Stimulated activated CD8-positive, alpha-beta memory T cell treated with anti-CD3 and anti-CD28 coated beads, Interleukin-15, amount 100 ng/mL, for 1 hour (primary cell): ENCODE results near the gene SLC4A4.

Experiments
- DNase-seq: peaks from one replicate; pipeline ENCODE4 v3.0.0-alpha.2; 2020; ENCODE audit warnings: low read depth

SLC4A4 gene

DNA sequence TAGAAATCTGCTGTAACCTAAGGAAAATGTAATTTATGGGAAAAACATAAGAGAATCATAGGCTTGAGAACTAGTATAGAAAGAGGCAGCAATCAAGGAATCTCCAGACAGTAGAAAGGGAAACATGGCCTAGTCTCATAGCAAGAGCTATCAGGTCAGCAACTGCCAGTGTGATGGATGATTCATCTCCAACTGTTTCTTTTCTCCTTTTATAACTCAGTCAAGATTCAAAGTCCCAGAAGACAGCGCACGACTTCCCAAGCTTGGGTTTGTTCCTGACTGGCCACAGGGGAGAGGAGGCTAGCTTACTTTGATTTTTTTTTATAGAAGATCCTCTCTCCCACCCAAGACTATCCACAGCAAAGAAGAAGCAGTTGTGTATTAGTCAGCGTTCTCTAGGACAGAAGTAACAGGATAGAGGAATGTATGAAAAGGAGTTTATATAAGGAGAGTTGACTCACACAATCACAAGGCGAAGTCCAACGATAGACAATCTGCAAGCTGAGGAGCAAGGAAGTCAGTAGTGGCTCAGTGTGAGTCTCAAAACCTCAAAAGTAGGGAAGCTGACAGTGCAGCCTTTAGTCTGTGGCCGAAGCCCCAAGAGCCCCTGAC, 263.6 kb downstream of the SLC4A4 start:
- DNase-seq = no peak

- no peak for DNase-seq
These were observed 266.0 kb downstream of the SLC4A4 start for GRCh38 chr4:71604785-71605184.

DNA sequence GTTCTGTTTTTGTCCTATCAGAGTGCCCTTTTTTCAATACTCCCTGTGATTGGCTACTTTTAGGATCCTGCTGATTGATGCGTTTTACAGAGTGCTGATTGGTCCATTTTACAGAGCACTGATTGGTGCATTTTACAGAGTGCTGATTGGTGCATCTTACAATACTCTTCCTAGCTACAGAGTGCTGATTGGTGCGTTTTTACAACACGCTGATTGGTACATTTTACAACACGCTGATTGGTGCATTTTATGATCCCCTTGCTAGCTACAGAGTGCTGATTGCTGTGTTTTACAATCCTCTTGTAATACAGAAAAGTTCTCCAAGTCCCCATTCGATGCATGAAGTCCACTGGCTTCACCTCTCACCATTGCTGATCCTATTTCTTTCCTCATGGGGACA, 268.3 kb downstream of the SLC4A4 start:
- no peak for DNase-seq

GRCh38 chr4:71607780-71608677, 269.2 kb downstream of the SLC4A4 start:
- DNase-seq = no peak

- no peak for DNase-seq
These were observed 269.9 kb downstream of the SLC4A4 start for GRCh38 chr4:71608678-71609071.

- DNase-seq = no peak
These were observed 270.3 kb downstream of the SLC4A4 start for GRCh38 chr4:71609167-71609566.

DNA sequence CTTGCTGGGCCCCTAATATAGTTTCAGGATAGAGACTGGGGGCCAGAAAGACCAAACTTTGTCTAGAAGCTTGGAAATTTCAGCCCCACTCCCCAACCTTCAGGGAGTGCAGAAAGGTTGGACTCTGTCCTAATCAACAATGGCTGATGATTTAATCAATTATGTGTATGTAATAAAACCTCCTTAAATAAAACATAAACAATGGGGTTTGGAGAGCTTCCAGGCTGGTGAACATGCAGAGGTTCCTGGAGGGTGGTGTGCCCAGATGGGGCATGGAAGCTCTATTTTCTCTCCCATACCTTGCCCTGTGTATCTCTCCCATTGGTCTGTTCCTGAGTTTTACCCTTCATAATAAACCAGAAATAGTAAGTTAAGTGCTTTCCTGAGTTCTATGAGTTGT, 270.8 kb downstream of the SLC4A4 start:
- no peak for DNase-seq

DNA sequence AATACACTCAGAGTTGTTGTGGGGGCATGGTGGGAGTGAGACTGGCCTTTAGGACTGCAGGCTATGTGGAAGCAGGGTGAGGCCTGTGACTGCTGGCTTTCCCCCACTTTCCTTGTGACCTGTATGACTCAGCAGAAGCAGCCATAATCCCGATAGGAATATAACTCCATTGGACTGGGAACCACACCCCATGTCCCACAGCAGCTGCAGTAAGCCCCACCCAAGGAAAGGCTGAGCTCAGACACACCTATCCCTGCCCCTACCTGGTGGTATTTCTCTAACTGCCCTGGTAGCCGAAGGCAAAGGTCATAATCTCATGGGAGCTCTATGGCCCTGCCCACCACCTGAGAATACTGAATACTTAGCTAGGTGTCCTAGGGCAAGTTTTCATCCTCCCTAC, 275.8 kb downstream of the SLC4A4 start:
- no peak for DNase-seq

DNA sequence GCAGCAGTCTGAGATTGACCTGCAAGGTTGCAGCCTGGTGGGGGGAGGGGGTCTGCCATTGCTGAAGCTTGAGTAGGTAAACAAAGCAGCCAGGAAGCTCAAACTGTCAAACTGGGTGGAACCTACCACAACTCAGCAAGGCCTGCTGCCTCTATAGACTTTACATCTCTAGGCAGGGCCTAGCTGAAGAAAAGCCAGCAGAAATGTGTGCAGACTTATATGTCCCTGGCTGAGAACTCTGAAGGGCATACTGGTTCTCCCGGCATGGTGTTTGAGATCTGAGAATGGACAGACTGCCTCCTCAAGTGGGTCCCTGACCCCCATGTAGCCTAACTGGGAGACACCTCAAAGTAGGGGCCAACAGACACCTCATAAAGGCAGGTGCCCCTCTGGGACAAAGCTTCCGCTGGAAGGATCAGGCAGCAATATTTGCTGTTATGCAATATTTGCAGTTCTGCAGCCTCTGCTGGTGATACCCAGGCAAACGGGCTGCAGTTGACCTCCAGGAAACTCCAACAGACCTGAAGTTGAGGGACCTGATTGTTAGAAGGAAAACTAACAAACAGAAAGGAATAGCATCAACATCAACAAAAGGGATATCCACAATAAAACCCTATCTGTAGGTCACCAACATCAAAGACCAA, 277.5 kb downstream of the SLC4A4 start:
- no peak for DNase-seq
